ENCODE data around the gene SNX20.

The SNX20 gene

GRCh38 chr16:50683689-50684374 lies 2.7 kb upstream of the SNX20 start:
- in situ Hi-C loops (cut with HindIII; ENCODE audit: low sequenced_read_pairs) = no loop called here

- in situ Hi-C loops (cut with HindIII; ENCODE audit: low sequenced_read_pairs) = no loop called here
Observed at GRCh38 chr16:50680556-50680893, 587 bp downstream of the SNX20 start.

DNA sequence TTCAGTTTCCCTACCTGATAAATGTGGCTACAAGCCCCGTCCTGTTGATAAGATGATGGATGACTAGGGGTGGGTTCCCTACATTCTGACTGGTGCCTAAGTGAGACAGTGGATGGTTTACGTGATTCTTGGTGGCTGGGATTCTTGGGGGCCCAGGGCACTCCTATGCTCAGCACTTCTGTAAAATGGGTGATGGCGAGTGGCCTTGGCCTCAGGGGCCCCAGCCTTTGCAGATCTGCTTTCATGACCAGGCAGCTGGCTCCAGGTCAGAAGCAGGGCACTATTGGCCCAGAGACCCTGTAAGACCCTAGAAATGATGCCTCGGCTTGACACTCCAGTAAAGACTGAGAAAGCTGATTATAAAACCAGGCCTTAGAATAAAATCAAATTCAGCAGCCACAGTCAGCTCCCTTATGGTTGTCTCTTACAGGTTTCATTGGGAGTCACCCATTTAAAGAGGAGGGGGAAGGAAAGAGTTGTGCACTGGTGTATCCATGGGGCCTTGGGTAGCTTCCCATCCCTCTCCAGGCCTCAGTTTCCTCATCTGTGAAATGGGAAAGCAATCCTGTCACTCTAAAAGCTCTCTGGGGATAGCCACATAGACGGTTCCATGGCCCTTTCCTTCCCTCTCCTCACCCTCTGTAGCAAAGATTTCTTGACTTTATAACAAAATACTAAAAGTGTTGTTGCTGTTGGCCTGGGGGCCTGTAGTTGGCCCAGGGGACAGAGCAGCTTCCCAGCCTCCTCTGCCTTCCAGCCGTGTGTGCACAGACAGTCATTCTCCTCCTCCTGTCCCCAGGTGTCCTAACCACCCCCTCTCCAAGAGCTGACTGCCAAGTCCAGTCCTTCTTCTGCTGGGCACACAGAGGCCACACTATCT lies 1.2 kb downstream of the SNX20 start:
- in situ Hi-C loops (cut with HindIII; ENCODE audit: low sequenced_read_pairs) = no loop called here

- in situ Hi-C loops (cut with HindIII; ENCODE audit: low sequenced_read_pairs) = no loop called here
Observed at GRCh38 chr16:50679266-50679665, 1.8 kb downstream of the SNX20 start.

GRCh38 chr16:50678531-50678930 lies 2.6 kb downstream of the SNX20 start:
- in situ Hi-C loops (cut with HindIII; ENCODE audit: low sequenced_read_pairs) = no loop called here

GRCh38 chr16:50677351-50677750 lies 3.8 kb downstream of the SNX20 start:
- in situ Hi-C loops (cut with HindIII; ENCODE audit: low sequenced_read_pairs) = no loop called here

DNA sequence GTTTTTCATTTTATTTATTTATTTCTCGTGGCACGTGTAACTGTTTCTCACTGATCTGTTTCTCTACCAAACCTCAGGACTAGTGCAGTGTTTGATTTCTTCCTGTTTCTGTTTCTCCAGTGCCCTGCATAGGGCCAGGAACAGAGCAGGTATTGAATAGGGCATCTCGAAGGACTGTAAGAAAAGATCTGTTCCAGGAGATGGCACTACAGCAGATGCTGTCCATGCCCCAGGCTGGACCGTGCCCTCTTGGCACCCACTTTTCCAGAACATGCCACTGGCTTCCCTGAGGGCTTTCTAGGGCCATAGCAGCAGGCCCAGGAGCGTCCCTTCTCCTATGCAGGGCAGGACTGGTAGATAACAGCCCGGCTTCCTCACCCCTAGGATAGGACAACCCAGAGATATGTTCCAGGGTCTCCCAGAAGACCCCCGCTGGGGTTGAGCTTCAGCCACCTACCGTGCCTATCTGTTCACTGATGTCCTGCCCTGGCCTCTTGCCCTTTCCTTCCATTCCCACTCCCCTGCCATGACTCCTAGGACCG lies 4.4 kb downstream of the SNX20 start:
- in situ Hi-C loops (cut with HindIII; ENCODE audit: low sequenced_read_pairs) = no loop called here

DNA sequence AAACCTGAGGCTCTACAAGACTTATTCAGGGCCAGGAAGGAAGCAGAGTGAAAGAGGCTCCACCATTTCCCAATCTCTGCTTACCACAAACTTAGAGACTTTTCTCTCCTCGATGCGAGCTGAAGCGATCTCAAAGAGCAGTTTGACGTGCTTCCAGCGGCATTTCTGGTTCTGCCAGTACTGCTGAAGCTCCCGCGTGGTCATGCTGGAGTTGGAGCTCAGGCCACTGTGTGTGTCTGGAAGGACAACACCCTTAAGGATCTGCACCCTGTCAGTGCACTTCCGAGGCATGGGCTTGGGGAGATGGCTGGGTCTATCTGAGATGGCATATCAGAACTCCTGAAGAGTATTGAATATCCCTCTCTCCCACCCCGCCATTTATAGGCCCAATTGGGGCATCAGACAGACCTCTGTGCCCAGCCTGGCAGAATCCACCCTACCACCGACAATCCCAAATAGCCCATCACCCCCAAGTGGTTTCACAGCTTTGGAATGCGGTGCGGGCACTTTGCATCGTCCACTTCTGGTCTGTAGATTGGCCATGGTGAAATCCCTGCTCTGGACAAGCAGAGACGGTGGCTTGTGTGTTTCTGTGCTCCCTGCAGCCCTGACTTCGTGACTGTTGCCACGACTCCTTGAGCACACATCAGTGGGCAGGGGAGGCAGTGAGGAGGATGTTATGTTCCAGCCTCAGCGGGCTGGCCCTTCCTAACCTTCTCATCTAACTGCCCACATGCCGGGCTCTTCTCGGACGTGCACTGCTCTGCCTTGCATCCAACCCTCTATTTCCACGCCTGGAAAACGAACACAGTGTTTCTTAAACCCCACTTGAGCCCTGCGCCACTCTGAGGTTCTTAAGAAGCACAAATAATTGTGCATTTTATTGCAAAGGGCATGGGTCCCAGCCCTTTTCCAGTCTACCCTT lies 5.2 kb downstream of the SNX20 start:
- in situ Hi-C loops (cut with HindIII; ENCODE audit: low sequenced_read_pairs) = no loop called here

DNA sequence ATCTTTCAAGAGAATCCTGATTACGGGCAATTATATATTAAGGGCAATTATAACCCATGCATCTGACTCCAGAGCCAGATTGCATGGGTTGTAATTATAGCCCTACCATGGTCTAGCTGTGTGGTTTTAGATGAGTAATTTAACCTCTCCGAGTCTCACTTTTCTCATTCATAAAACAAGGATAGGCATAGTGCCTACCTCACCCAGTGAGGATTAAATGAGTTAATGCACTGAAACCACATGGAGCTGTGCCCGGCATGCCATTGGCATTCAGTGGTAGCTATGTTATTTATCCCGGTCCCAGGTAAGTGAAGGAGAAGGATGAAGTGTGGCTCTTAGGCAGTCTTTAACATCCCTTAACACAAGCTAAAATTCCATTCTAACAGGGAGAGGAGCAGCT lies 6.3 kb downstream of the SNX20 start:
- in situ Hi-C loops (cut with HindIII; ENCODE audit: low sequenced_read_pairs) = no loop called here

DNA sequence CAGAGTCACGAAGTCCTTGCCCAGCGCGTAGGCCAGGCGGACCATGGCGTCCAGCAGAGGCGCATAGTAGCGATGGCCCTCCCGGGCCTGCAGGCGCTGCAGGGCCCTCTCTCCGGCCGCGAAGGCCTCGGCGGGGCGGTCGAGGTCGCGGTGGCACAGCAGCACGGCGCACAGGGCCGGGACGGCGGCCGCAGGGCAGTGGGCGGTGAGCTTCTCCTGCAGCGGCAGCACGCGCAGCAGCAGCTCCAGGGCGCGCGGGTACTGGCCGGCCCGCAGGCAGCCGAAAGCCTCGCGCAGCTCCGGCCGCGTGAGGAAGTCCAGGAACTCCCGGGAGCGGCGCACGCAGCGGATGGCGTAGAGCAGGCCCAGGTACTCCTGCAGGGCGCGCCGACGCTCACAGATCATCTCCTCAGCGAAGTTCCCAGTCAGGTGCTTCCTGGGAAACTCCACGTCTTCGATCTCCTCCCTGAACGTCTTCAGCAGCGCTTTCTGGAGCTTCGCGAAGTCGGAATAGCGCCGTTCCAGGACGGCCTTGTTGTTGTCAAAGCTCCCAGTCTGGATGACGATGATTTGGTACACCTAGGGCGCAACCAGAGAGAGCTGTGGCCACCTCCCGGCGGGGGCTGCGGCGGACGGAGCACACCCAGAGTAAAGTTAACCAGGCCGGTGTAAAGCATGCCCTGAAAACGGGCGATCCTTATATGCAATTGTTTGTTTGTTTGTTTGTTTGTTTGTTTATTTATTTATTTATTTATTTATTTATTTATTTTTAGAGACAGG lies 7.4 kb downstream of the SNX20 start:
- in situ Hi-C loops (cut with HindIII; ENCODE audit: low sequenced_read_pairs) = no loop called here

DNA sequence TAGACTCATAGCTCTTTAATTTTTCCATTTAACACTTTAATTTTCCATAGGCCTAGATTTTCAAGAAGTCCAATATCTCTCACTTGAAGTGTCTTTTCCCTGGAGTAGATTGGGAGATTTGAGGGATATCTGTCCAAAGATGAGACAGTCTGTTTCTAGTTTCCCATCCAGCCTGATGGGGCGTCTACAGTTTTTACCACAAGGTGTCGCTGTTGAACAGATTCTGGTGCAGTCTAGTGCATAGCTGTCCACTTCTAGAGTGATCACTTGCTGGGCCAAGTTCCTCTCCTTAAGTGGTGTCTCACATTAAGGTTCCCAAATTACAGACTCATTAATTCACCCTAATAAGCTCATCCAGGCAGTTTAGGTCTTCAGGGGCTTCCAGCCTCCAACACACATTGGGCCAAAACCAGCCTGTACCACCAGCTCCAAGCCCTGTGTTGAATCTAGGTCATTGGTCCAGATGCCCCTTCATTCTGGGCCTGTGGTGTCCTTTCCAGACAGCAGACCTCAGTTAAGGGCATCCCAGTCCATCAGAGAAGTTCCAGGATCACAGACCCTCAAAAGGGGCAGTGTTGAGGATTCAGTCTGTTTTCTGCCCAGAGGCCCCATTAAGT lies 9.4 kb downstream of the SNX20 start:
- in situ Hi-C loops (cut with HindIII; ENCODE audit: low sequenced_read_pairs) = no loop called here

- in situ Hi-C loops (cut with HindIII; ENCODE audit: low sequenced_read_pairs) = no loop called here
Observed at GRCh38 chr16:50670476-50670875, 10.6 kb downstream of the SNX20 start.

DNA sequence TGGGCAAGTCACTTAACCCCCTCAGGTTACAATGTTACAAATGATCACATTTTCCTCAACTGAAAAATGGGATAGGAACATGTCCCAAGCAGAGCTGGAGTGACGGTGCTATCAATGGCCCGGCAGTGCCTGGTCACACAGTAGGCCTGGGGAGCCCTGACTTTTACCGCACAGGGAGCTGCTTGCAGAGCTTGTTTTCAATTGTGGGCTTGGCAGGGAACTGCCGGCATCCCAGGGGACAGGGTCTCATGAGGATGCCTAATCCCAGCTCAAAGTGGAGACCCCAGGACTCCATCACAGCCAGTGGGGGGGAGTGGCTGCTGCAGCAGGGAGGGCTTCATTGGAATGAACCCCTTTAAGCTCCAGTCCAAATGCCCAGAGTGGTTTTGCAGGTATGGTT lies 11.4 kb downstream of the SNX20 start:
- in situ Hi-C loops (cut with HindIII; ENCODE audit: low sequenced_read_pairs) = loop anchor here (5.0 kb wide), 1 partner anchor 53 kb away; no protein-coding TSS in a partner anchor

GRCh38 chr16:50668368-50669008 lies 12.6 kb downstream of the SNX20 start:
- in situ Hi-C loops (cut with HindIII; ENCODE audit: low sequenced_read_pairs) = loop anchor here (5.0 kb wide), 1 partner anchor 54 kb away; no protein-coding TSS in a partner anchor

- in situ Hi-C loops (cut with HindIII; ENCODE audit: low sequenced_read_pairs) = loop anchor here (5.0 kb wide), 1 partner anchor 55 kb away; no protein-coding TSS in a partner anchor
Observed at GRCh38 chr16:50667497-50668367, 13.4 kb downstream of the SNX20 start.

DNA sequence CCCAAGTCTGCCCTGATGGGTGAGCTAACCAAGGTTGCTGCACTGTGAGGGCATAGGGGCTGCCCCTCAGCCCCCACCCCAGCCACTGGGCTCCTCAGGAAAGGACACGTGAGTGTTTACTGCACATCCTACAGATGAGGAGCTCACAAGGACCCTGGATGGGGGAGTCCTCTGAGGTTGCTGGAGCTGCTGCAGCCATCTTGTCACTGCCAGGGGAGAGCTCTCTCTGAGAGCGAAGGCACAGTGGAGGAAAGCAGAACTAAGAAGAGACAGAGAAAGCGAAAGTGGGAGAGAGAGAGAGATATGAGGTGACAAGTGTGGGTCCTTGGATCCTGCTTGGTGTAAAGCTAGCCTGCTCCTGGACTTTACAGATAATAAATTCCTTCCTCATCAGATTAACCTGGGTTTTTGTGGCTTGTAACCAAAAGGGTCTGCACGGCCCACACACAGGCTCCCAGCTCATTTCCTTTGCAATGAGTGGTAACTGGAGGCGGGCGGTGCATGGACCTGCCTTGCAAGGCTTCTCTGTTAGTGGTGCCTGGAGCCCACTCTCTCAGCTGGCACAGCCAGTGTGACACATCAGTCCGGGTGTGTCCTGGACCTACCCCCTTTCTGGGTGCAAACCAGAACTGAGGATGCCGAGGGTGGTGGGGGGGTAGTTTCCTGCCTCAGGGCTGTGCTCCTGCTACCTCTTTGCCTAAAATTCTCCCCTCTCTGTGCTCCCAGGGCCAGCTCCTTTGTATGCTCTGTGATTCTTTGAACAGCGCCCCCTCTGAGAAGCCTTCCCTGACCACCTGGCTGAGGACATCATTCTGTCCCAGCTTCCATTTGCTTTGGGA lies 14.2 kb downstream of the SNX20 start:
- in situ Hi-C loops (cut with HindIII; ENCODE audit: low sequenced_read_pairs) = loop anchor here (5.0 kb wide), 1 partner anchor 55 kb away; no protein-coding TSS in a partner anchor
